K562 (cell line): ENCODE results near the gene CLCN4. TPM values are rescaled to one million over a fixed set of nuclear protein-coding genes. Genes with fewer than 3 reads are reported as not detected.

ENCODE experiments used
- ATAC-seq: fragments of 200-7000 bp; cut with Tn5 transposase; 3 replicates; pipeline ENCODE4 v1.9.1; 2020; ENCODE audit warnings: moderate library complexity
- BruUV-seq: library from RNA; stranded (reverse); fragments of 400-500 nt; replicated peaks from 2 replicates; lab custom pipeline; 2021; lab: Mats Ljungman, UMichigan
- CTCF ChIA-PET: fragments of 300-600 bp; formaldehyde crosslinking; extraction: SDS; loops from one replicate; lab custom pipeline; 2021; ENCODE audit warnings: low intra/inter-chr PET ratio; lab: Yijun Ruan, JAX
- POLR2A ChIA-PET: fragments of 300-600, 350-650 bp; sonication (Branson Sonifier 250); formaldehyde crosslinking; extraction: SDS; loops from one replicate; lab custom pipeline; 2021; ENCODE audit warnings: antibody characterized with exemption, inconsistent platforms; lab: Yijun Ruan, JAX
- DNase-seq, 4 experiments: peaks; one replicate each; pipeline versions ENCODE4 v3.0.0 to v3.0.0-alpha.2; 2011 to 2018; ENCODE audit warnings: low spot score in 3 of 4, mixed read lengths in 3 of 4; ENCODE audit errors: extremely low read depth in 1 of 4
- FAIRE-seq: peaks from 2 replicates; lab custom pipeline; 2011; peaks lifted over from hg19 to GRCh38; lab: Jason Lieb, UNC
- H2AFZ ChIP-seq: 2 replicates; pipeline ENCODE4 v1.6.0; 2011; ENCODE audit warnings: low read depth, low read length, control low read depth, inconsistent platforms
- H3K27ac ChIP-seq: fragments of 200-600 bp; 3 replicates; pipeline ENCODE4 v1.8.0; 2011; ENCODE audit warnings: low read depth, mild to moderate bottlenecking, control low read depth, inconsistent platforms, low read length, moderate library complexity, mixed read lengths; ENCODE audit errors: extremely low read depth
- H3K27me3 ChIP-seq, 2 experiments: fragments of 300-600 bp in 1 of 2; 2 replicates in 1 of 2; 3 replicates in 1 of 2; pipeline versions ENCODE4 v1.6.0 to v1.8.0; 2011; ENCODE audit warnings: inconsistent platforms in 2 of 2, low read length in 2 of 2, mild to moderate bottlenecking in 1 of 2, mixed read lengths in 1 of 2, moderate library complexity in 1 of 2; ENCODE audit not compliant: control insufficient read depth in 2 of 2, insufficient read depth in 2 of 2
- H3K36me3 ChIP-seq: fragments of 300-600 bp; 3 replicates; pipeline ENCODE4 v1.8.0; 2011; ENCODE audit warnings: mild to moderate bottlenecking, low read length, inconsistent platforms; ENCODE audit not compliant: control insufficient read depth, insufficient read depth
- H3K4me1 ChIP-seq, 2 experiments: fragments of 200-600 bp in 1 of 2; replicated peaks in 1 of 2; 2 replicates in 1 of 2; 3 replicates in 1 of 2; pipeline versions ENCODE4 v1.5.1 to v1.8.0; 2011; ENCODE audit warnings: inconsistent platforms in 2 of 2, low read length in 2 of 2, mild to moderate bottlenecking in 1 of 2, mixed read lengths in 1 of 2, moderate library complexity in 1 of 2; ENCODE audit not compliant: control insufficient read depth in 2 of 2, insufficient read depth in 2 of 2
- H3K4me2 ChIP-seq: 2 replicates; pipeline ENCODE4 v1.6.1; 2011; ENCODE audit warnings: low read length, control low read depth, inconsistent platforms, mixed read lengths; ENCODE audit not compliant: insufficient read depth
- H3K4me3 ChIP-seq: fragments of 200-600 bp; sonication (generic), shearing (Covaris generic); 2 replicates; pipeline ENCODE4 v1.5.1; 2016; ENCODE audit warnings: control low read depth, inconsistent platforms
- H3K79me2 ChIP-seq: fragments of 200-600 bp; 3 replicates; pipeline ENCODE4 v1.8.0; 2011; ENCODE audit warnings: low read length, inconsistent platforms; ENCODE audit not compliant: control insufficient read depth, insufficient read depth
- H3K9ac ChIP-seq, 2 experiments: 2 replicates each; pipeline versions ENCODE4 v1.6.0 to v1.6.1; 2011; ENCODE audit warnings: low read depth in 2 of 2, low read length in 2 of 2, control low read depth in 1 of 2, inconsistent platforms in 1 of 2, mild to moderate bottlenecking in 1 of 2, mixed read lengths in 1 of 2; ENCODE audit not compliant: insufficient read depth in 1 of 2
- H3K9me1 ChIP-seq: one replicate; pipeline ENCODE4 v1.6.0; 2011; ENCODE audit warnings: inconsistent platforms, mild to moderate bottlenecking, low read length, moderate library complexity; ENCODE audit not compliant: control insufficient read depth, insufficient read depth
- H3K9me3 ChIP-seq: replicated peaks from 2 replicates; pipeline ENCODE4 v1.5.1; 2011; ENCODE audit warnings: low read depth, low read length, inconsistent platforms; ENCODE audit not compliant: control insufficient read depth, insufficient read depth
- H4K20me1 ChIP-seq: replicated peaks from 2 replicates; pipeline ENCODE4 v1.6.1; 2011; ENCODE audit warnings: low read length, inconsistent platforms, mixed read lengths; ENCODE audit not compliant: control insufficient read depth, insufficient read depth
- CEBPZ ChIP-seq: fragments of 150-350 bp; IDR thresholded peaks from 2 replicates; pipeline ENCODE4 v1.6.1; 2014; ENCODE audit warnings: low read depth, mild to moderate bottlenecking, low read length, borderline replicate concordance
- CUX1 ChIP-seq: fragments of 200-800 bp; sonication (Bioruptor generic); IDR thresholded peaks from 2 replicates; pipeline ENCODE4 v1.6.1; 2016; ENCODE audit warnings: missing genetic modification characterization, missing compliant biosample characterization
- E4F1 ChIP-seq: fragments of 250-450 bp; sonication (Bioruptor Pico); IDR thresholded peaks from 2 replicates; pipeline ENCODE4 v1.5.0; 2021; ENCODE audit warnings: mild to moderate bottlenecking, borderline replicate concordance
- PPARD ChIP-seq: fragments of 250-450 bp; sonication (Bioruptor Pico); IDR thresholded peaks from 2 replicates; pipeline ENCODE4 v1.8.0; 2022; ENCODE audit warnings: inconsistent platforms, mild to moderate bottlenecking, moderate library complexity
- ZNF174 ChIP-seq: fragments of 250-450 bp; sonication (Bioruptor Pico); IDR thresholded peaks from 2 replicates; pipeline ENCODE4 v1.4.0; 2020; ENCODE audit warnings: mild to moderate bottlenecking
- WGBS: fragments of 100-300 bp; shearing (Covaris generic); methylation state at CpG from one replicate; pipeline ENCODE4 v1.1.6; 2016; ENCODE audit warnings: low coverage, mixed read lengths; ENCODE audit not compliant: insufficient coverage; ENCODE audit errors: missing lambda C conversion rate; 5-methylcytosine and 5-hydroxymethylcytosine counted together
- in situ Hi-C: fragments of 300-500 bp; cut with MboI; formaldehyde crosslinking; loops from 4 replicates; pipeline ENCODE4 v1.15.0; 2018; ENCODE audit warnings: inconsistent platforms, mixed read lengths
- intact Hi-C: fragments of 100-400 bp; cut with micrococcal nuclease; formaldehyde crosslinking; loops from 2 replicates; pipeline ENCODE4 v1.14.2; 2022
- polyA plus RNA-seq, 8 experiments: library from polyadenylated mRNA; depleted of rRNA in 4 of 8; stranded (reverse) in 5 of 8; unstranded in 3 of 8; fragments of >200 nt; fragmentation: Nextera tagmentation in 2 of 8; fragmentation: Illumina TruSeq in 1 of 8; extraction: Ambion mirVana in 2 of 8; extraction: Trizol in 1 of 8; gene quantifications; 2 replicates each; pipeline versions ENCODE4 v1.2.1 to v1.2.3, GENCODE V29; 2011 to 2014; ENCODE audit warnings: inconsistent platforms in 1 of 8, missing spikeins in 1 of 8
- total RNA-seq, 7 experiments: library from RNA; depleted of rRNA in 6 of 7; stranded (reverse); fragments of >200 nt in 6 of 7; fragmentation: Illumina TruSeq in 2 of 7; extraction: Trizol in 2 of 7; gene quantifications; 2 replicates each; pipeline versions ENCODE4 v1.2.1 to v1.2.3, GENCODE V29; 2011 to 2021; ENCODE audit warnings: low replicate concordance in 1 of 7

The CLCN4 gene
- total and polyA plus RNA-seq, 9 of the 15 experiments (the other 6 are each of a cell fraction or from before 2014, with no cell fraction given): 0.03 to 0.24 (median 0.10) TPM; not detected in 1

- H3K27me3 ChIP-seq: no peaks in the 10 kb centered on the region
- ATAC-seq: no peak
- H3K36me3 ChIP-seq: no peaks in the 10 kb centered on the region
- BruUV-seq: no TSS peak
- H2AFZ ChIP-seq: no peak overlapping the region
- peaks cover 13 to 19% of the 10 kb centered on the region in 2 experiments; a peak in 4 of 5 replicates for H3K4me1 ChIP-seq
- no peak for TF ChIP-seq CEBPZ
- TF ChIP-seq CUX1 (CRISPR knock-in tag): no peak
- no peak for TF ChIP-seq ZNF174 (CRISPR knock-in tag)
- TF ChIP-seq E4F1 (CRISPR knock-in tag): no peak
- TF ChIP-seq PPARD (CRISPR knock-in tag): no peak
- TF ChIP-seq, all 486 proteins: peak for 0
- H3K9me3 ChIP-seq: no peaks in the 10 kb centered on the region
- no peak for DNase-seq
- no peak overlapping the region for H3K27ac ChIP-seq
- in situ Hi-C loops (no loop called here), intact Hi-C loops (no loop called here)
- CTCF ChIA-PET: interaction anchor here (1.0 kb wide), 1 partner anchor 38 kb away, joined by 3 read pairs; no protein-coding TSS in a partner anchor
- H3K4me2 ChIP-seq: no peak overlapping the region
- WGBS: 43% methylated on average over 3 of the region's 3 CpGs
- H4K20me1 ChIP-seq: no peaks in the 10 kb centered on the region
- no peaks in the 10 kb centered on the region for H3K79me2 ChIP-seq
- no peak for FAIRE-seq
- no peak overlapping the region for H3K4me3 ChIP-seq
- POLR2A ChIA-PET: no interaction called here
- no peaks in the 10 kb centered on the region for H3K9me1 ChIP-seq
- no peak overlapping the region for H3K9ac ChIP-seq
These were observed 768 bp downstream of the CLCN4 start for GRCh38 chrX:10157543-10157942.
